ENCODE results near the gene STRBP. TPM values are rescaled to one million over a fixed set of nuclear protein-coding genes. Genes with fewer than 3 reads are reported as not detected.
"Not testable (repeated sequence)": the region's sequence is repeated elsewhere in the genome, so short reads cannot be mapped to it uniquely, and the experiment has no call there.

The STRBP gene
- total RNA-seq, 4 donors from 2014 or later, result 6.0 to 9.3 (median 8.1) TPM

GRCh38 chr9:123250504-123250903 lies 17.9 kb downstream of the STRBP start:
- no peak for ATAC-seq (ENCODE audit: low FRiP score)
- TF ChIP-seq, protein P1, sequence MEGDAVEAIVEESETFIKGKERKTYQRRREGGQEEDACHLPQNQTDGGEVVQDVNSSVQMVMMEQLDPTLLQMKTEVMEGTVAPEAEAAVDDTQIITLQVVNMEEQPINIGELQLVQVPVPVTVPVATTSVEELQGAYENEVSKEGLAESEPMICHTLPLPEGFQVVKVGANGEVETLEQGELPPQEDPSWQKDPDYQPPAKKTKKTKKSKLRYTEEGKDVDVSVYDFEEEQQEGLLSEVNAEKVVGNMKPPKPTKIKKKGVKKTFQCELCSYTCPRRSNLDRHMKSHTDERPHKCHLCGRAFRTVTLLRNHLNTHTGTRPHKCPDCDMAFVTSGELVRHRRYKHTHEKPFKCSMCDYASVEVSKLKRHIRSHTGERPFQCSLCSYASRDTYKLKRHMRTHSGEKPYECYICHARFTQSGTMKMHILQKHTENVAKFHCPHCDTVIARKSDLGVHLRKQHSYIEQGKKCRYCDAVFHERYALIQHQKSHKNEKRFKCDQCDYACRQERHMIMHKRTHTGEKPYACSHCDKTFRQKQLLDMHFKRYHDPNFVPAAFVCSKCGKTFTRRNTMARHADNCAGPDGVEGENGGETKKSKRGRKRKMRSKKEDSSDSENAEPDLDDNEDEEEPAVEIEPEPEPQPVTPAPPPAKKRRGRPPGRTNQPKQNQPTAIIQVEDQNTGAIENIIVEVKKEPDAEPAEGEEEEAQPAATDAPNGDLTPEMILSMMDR (IDR thresholded peaks at IDR 0.05), result no peak
- no peak for DNase-seq (ENCODE audit: low spot score)

- ATAC-seq (ENCODE audit: low FRiP score); DNase-seq (ENCODE audit: low spot score): not testable (repeated sequence)
Observed at GRCh38 chr9:123249162-123249561, 19.2 kb downstream of the STRBP start.

DNA sequence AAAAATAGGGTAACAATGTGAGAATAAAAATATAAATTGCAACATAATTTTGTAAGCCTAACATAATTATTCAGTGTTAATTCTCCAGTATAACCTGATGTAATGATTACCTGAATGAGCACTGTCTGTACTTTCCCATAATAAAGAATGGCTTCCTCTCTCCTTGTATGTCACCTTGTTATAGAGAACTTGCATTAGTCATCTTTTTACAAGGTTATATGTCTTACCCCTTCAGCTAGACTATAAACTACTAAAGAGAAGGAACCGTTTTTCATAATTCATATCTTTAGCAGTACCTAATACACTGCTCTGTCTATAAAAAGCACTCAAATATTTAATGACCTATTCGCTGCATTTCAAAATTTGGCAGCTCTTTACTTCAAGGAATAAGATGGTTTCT lies 19.8 kb downstream of the STRBP start:
- ATAC-seq (ENCODE audit: low FRiP score), result no peak
- no peak for DNase-seq (ENCODE audit: low spot score)
- TF ChIP-seq, protein P1 (IDR thresholded peaks at IDR 0.05), result no peak

DNA sequence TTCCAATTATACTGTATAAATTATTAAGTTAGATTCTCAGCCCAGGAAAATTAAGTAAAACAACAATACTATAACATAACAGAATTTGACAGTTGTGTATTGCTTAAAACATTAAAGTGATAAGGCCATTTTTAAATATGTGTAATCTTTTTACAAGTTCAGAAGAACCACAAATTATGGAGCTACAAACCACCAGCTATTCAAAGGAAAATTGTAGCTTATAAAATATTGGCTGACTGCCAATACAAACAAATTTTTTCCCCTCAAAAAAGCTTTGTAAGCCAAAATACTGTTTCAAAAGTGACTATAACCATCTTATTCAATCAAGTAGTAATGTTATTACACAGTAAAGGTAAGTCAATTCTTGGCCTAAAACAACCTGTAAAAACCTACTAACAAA lies 21.9 kb downstream of the STRBP start:
- no peak for ATAC-seq (ENCODE audit: low FRiP score)
- no peak for DNase-seq (ENCODE audit: low spot score)
- TF ChIP-seq, protein P1 (IDR thresholded peaks at IDR 0.05), result no peak

DNA sequence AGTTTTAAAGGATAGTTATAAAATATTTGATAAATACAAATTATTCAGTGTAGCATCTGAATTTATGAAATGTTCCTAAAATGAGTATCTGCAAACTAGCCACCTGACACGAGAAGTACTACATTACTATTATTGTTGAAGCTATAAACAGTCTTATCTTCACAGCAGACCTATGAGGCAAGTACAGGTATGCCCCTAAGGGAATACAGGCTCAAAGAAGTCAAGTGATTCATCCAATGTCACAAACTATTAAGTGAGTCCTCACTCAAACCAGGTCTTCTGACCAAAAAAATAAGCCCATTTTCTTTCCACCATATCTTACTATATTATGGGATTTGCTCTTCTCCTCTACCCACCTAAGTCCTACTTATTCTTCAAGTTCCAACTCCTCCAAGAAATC lies 28.7 kb downstream of the STRBP start:
- TF ChIP-seq, protein P1 (IDR thresholded peaks at IDR 0.05), result no peak
- DNase-seq (ENCODE audit: low spot score) (no peak), ATAC-seq (ENCODE audit: low FRiP score) (no peak)

DNA sequence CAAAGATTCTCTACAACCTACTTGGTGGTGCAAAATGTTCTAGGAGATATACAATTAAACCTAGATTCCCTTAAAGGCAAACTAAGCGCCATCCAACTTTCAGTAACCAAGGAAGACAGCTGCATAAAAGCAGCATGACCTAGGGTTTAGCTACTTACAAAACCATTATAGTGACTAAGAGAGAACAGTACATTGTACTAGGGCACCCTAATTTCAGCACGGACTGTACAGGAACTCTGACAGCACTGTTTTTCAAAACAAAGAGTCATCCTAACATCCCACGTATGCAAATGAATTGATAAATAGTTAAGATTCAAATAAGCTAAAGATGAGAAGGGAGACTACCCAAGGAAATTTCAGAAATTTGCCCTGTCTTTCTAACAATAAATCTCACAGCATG lies 30.0 kb downstream of the STRBP start:
- TF ChIP-seq, protein P1 (IDR thresholded peaks at IDR 0.05), result no peak
- ATAC-seq (ENCODE audit: low FRiP score) (no peak), DNase-seq (ENCODE audit: low spot score) (no peak)

- DNase-seq (ENCODE audit: low spot score) (no peak), ATAC-seq (ENCODE audit: low FRiP score) (no peak)
- TF ChIP-seq, protein P1 (IDR thresholded peaks at IDR 0.05), result no peak
Observed at GRCh38 chr9:123237220-123237619, 31.2 kb downstream of the STRBP start.

DNA sequence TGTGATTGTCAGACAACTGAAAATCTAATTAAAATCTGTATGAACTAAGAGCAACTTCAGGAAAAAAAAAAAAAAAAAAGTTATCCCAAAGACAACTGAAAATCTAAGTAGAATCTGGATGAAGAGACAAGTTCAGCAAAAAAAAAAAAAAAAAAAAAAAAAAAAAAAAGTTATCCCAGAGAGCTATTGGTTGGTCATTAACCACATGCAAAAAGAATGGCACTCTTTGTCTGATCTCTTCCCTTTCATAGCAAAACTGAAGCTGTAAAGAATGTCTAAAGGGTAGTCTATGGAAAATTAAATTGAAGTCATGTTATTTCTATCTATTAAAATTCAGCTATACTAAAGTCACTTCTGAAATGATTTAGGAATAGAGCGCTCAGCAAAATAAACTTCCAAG lies 32.9 kb downstream of the STRBP start:
- DNase-seq (ENCODE audit: low spot score) (no peak), ATAC-seq (ENCODE audit: low FRiP score) (no peak)
- TF ChIP-seq, protein P1 (IDR thresholded peaks at IDR 0.05), result no peak
